Activated CD8-positive, alpha-beta memory T cell treated with anti-CD3 and anti-CD28 coated beads for 24 hours (primary cell): ENCODE data around the gene PSAPL1.

Experiments used
- DNase-seq: peaks from one replicate; pipeline ENCODE4 v3.0.0-alpha.2; 2020

PSAPL1 gene

GRCh38 chr4:7434766-7435150, at the start of gene PSAPL1:
PSAPL1 (minus strand) TSS chr4:7434930; CDS start chr4:7434879, 51 bp downstream.
- no peak for DNase-seq

GRCh38 chr4:7481227-7481626, 46.5 kb upstream of the PSAPL1 start:
- DNase-seq: no peak

GRCh38 chr4:7480423-7480822, 45.7 kb upstream of the PSAPL1 start:
- no peak for DNase-seq

- no peak for DNase-seq
These were observed 43.9 kb upstream of the PSAPL1 start for GRCh38 chr4:7478665-7479064.

- no peak for DNase-seq
These were observed 43.0 kb upstream of the PSAPL1 start for GRCh38 chr4:7477695-7478094.

- no peak for DNase-seq
These were observed 42.1 kb upstream of the PSAPL1 start for GRCh38 chr4:7476820-7477219.

GRCh38 chr4:7475207-7475606, 40.5 kb upstream of the PSAPL1 start:
- DNase-seq: no peak

GRCh38 chr4:7474320-7474719, 39.6 kb upstream of the PSAPL1 start:
- DNase-seq: no peak

GRCh38 chr4:7473081-7473480, 38.4 kb upstream of the PSAPL1 start:
- no peak for DNase-seq

- no peak for DNase-seq
These were observed 37.8 kb upstream of the PSAPL1 start for GRCh38 chr4:7472442-7473013.

GRCh38 chr4:7470522-7471128, 35.9 kb upstream of the PSAPL1 start:
- DNase-seq: no peak

- no peak for DNase-seq
These were observed 35.4 kb upstream of the PSAPL1 start for GRCh38 chr4:7470111-7470510.

GRCh38 chr4:7469023-7469422, 34.3 kb upstream of the PSAPL1 start:
- DNase-seq: no peak

- DNase-seq: no peak
These were observed 32.7 kb upstream of the PSAPL1 start for GRCh38 chr4:7467471-7467870.

- DNase-seq: no peak
These were observed 32.2 kb upstream of the PSAPL1 start for GRCh38 chr4:7466904-7467303.

GRCh38 chr4:7466215-7466614, 31.5 kb upstream of the PSAPL1 start:
- DNase-seq: no peak

- no peak for DNase-seq
These were observed 30.3 kb upstream of the PSAPL1 start for GRCh38 chr4:7465017-7465416.

GRCh38 chr4:7464259-7464655, 29.5 kb upstream of the PSAPL1 start:
- no peak for DNase-seq

GRCh38 chr4:7463566-7464258, 29.0 kb upstream of the PSAPL1 start:
- DNase-seq: no peak

GRCh38 chr4:7462509-7462971, 27.8 kb upstream of the PSAPL1 start:
- no peak for DNase-seq

GRCh38 chr4:7461230-7461629, 26.5 kb upstream of the PSAPL1 start:
- no peak for DNase-seq

GRCh38 chr4:7460566-7460965, 25.8 kb upstream of the PSAPL1 start:
- no peak for DNase-seq

- no peak for DNase-seq
These were observed 24.7 kb upstream of the PSAPL1 start for GRCh38 chr4:7459471-7459870.

- no peak for DNase-seq
These were observed 23.7 kb upstream of the PSAPL1 start for GRCh38 chr4:7458477-7458876.

- DNase-seq: no peak
These were observed 23.3 kb upstream of the PSAPL1 start for GRCh38 chr4:7458066-7458425.
